CD4-positive, alpha-beta T cell treated with Interleukin-17A for 4 hours (primary cell): ENCODE results near the gene GAPDH.
"Not testable (repeated sequence)": the region's sequence is repeated elsewhere in the genome, so short reads cannot be mapped to it uniquely, and the experiment has no call there.

Experiments
- DNase-seq: peaks from one replicate; pipeline ENCODE4 v3.0.0-alpha.2; 2020; ENCODE audit warnings: mixed read lengths

Gene GAPDH

GRCh38 chr12:6569312-6569711, 35.0 kb downstream of the GAPDH start:
- no peak for DNase-seq

GRCh38 chr12:6569786-6570185, 35.5 kb downstream of the GAPDH start:
- DNase-seq: no peak

- DNase-seq: peak; percentile 59
Measured at GRCh38 chr12:6570264-6570887, 36.1 kb downstream of the GAPDH start.

- DNase-seq: no peak
Measured at GRCh38 chr12:6573001-6573400, 38.7 kb downstream of the GAPDH start.

DNA sequence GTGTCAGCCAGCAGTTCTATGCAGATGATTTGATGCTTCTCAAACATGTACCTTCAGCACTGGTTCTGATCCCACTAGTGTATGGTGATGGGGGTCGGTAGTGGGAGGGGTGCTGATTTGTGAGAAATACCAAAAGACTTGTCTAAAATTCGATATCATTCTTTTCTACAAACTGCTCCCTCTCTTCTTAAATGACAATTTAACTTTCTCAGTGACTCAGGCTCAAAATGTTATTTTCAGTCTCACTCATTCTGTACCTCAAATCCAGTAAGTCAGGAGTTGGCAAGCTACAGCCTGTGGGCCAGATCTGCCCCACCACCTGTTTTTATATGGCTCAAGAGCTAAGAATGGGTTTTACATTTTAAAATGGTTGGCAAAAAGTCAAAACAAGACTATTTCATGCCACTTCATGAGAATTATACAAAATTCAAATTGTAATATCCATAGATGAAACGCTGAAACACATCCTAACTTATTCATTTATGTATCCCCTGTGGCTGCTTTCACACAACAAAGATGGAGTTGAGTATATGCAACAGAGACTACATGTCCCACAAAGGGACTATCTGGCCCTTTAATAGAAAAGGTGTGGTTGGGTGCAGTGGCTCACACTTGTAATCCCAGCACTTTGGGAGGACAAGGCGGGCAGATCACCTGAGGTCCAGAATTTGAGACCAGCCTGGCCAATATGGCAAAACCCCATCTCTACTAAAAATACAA, 40.4 kb downstream of the GAPDH start:
- DNase-seq: no peak

- no peak for DNase-seq
Measured at GRCh38 chr12:6575648-6576047, 41.3 kb downstream of the GAPDH start.

DNA sequence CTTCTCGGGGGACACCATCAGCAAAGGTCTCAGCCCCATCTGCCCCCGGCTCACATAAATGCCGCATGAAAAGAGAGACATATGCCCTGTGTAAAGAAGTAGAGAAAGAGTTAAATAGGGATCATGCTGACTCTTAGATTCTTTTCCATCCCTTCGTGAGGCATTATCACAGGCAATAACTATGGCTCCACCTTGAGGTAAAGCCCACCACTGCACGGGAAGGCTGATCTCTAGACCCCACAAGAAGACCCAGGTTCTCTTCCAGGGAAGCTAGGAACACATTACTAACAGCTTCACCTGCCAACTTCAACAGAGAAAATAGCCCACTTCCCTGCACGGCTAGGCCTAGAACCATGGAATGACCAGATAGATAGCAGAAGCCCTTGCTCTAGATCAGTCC, 47.9 kb downstream of the GAPDH start:
- no peak for DNase-seq

DNA sequence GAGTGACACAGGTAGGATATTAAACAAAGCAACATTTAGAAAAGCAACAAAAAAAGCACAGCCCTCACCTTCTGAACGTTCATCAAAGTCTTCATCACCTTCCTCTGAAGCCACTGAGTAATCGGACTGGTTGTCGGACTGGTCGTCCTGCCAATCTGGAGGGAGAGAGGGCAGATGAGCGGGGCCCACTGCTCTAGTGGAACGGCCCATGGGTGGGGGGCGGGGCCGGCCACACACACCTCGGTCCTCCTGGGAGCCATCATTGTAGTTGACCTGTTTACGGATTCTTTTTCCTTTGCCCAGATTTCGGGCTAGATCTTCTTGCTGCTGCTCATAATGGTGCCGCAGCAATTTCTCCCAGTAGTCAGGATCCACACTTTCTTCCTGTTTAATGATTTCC, 48.6 kb downstream of the GAPDH start:
- DNase-seq: no peak

- DNase-seq: no peak
Measured at GRCh38 chr12:6584293-6584692, 50.0 kb downstream of the GAPDH start.

DNA sequence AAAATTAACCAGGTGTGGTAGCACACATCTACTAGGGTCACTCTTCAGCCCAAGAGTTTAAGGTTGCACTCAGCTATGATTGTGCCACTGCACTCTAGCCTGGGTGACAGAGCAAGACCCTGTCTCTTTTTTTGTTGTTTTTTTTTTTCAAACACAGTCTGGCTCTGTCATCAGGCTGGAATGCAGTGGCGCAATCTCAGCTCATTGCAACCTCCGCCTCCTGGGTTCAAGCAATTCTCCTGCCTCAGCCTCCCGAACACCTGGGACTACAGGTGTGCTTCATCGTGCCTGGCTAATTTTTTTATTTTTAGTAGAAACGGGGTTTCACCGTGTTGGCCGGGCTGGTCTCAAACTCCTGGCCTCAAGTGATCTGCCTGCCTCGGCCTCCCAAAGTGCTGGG, 52.3 kb downstream of the GAPDH start:
- DNase-seq: not testable (repeated sequence)
